ENCODE data around the gene HTT.

The HTT gene

GRCh38 chr4:3179126-3179706 is 104.7 kb downstream of the HTT start:
- no peak overlapping the region for H3K4me2 ChIP-seq (ENCODE audit: low read depth, low read length, poor library complexity, severe bottlenecking)
- no peaks in the 10 kb centered on the region for H3K9me2 ChIP-seq (replicated peaks; ENCODE audit: low read depth, low read length)
- H3K27me3 ChIP-seq (ENCODE audit: insufficient read depth, low read length, poor library complexity, severe bottlenecking): no peaks in the 10 kb centered on the region
- H3F3A ChIP-seq (ENCODE audit: low read depth): no peaks in the 10 kb centered on the region
- H3K4me1 ChIP-seq (ENCODE audit: insufficient read depth, low read length, poor library complexity, severe bottlenecking): no peaks in the 10 kb centered on the region
- no peaks in the 10 kb centered on the region for H3K79me2 ChIP-seq (ENCODE audit: insufficient read depth, low read length)
- peaks cover 90% of the 10 kb centered on the region; the same call in 1 of the 2 replicates for H3K36me3 ChIP-seq (ENCODE audit: insufficient read depth, low read length)
- H3K4me3 ChIP-seq (ENCODE audit: low read length, poor library complexity, severe bottlenecking): no peak overlapping the region
- H3K9ac ChIP-seq (ENCODE audit: low read depth, low read length, poor library complexity, severe bottlenecking): no peak overlapping the region
- H4K20me1 ChIP-seq (ENCODE audit: insufficient read depth, low read length, poor library complexity, severe bottlenecking): no peaks in the 10 kb centered on the region
- H3K9me3 ChIP-seq (ENCODE audit: insufficient read depth, low read depth, low read length): no peaks in the 10 kb centered on the region
- TF ChIP-seq CTCF (conservative IDR thresholded peaks at IDR 0.05; ENCODE audit: low read length): no peak
- no peak for TF ChIP-seq EZH2phosphoT487 (IDR thresholded peaks at IDR 0.05; ENCODE audit: borderline replicate concordance)
- H2AFZ ChIP-seq (ENCODE audit: low read length): no peak overlapping the region

- Histone ChIP-seq H3K36me3 (ENCODE audit: insufficient read depth, low read length) (peaks cover 78% of the 10 kb centered on the region; the same call in 1 of the 2 replicates), H4K20me1 (ENCODE audit: insufficient read depth, low read length, poor library complexity, severe bottlenecking) (no peaks in the 10 kb centered on the region), H3K9ac (ENCODE audit: low read depth, low read length, poor library complexity, severe bottlenecking) (no peak overlapping the region)
These were observed 108.5 kb downstream of the HTT start for GRCh38 chr4:3183008-3183407.

GRCh38 chr4:3184725-3185124 is 110.2 kb downstream of the HTT start:
- no peak overlapping the region for H3K4me2 ChIP-seq (ENCODE audit: low read depth, low read length, poor library complexity, severe bottlenecking)
- no peak overlapping the region for H3K4me3 ChIP-seq (ENCODE audit: low read length, poor library complexity, severe bottlenecking)
- no peaks in the 10 kb centered on the region for H3K4me1 ChIP-seq (ENCODE audit: insufficient read depth, low read length, poor library complexity, severe bottlenecking)
- no peak overlapping the region for H3K9ac ChIP-seq (ENCODE audit: low read depth, low read length, poor library complexity, severe bottlenecking)
- no peak for TF ChIP-seq EZH2phosphoT487 (IDR thresholded peaks at IDR 0.05; ENCODE audit: borderline replicate concordance)
- no peak for TF ChIP-seq CTCF (conservative IDR thresholded peaks at IDR 0.05; ENCODE audit: low read length)
- H3F3A ChIP-seq (ENCODE audit: low read depth): no peaks in the 10 kb centered on the region
- no peaks in the 10 kb centered on the region for H3K9me3 ChIP-seq (ENCODE audit: insufficient read depth, low read depth, low read length)
- no peaks in the 10 kb centered on the region for H3K9me2 ChIP-seq (replicated peaks; ENCODE audit: low read depth, low read length)
- H2AFZ ChIP-seq (ENCODE audit: low read length): no peak overlapping the region
- H3K79me2 ChIP-seq (ENCODE audit: insufficient read depth, low read length): no peaks in the 10 kb centered on the region
- no peaks in the 10 kb centered on the region for H4K20me1 ChIP-seq (ENCODE audit: insufficient read depth, low read length, poor library complexity, severe bottlenecking)
- H3K27me3 ChIP-seq (ENCODE audit: insufficient read depth, low read length, poor library complexity, severe bottlenecking): no peaks in the 10 kb centered on the region
- peaks cover 78% of the 10 kb centered on the region; the same call in 1 of the 2 replicates for H3K36me3 ChIP-seq (ENCODE audit: insufficient read depth, low read length)

More at GRCh38 chr4:3183008-3183407, 108.5 kb downstream of the HTT start:
- no peak overlapping the region for H2AFZ ChIP-seq (ENCODE audit: low read length)
- H3K79me2 ChIP-seq (ENCODE audit: insufficient read depth, low read length): no peaks in the 10 kb centered on the region
- no peaks in the 10 kb centered on the region for H3F3A ChIP-seq (ENCODE audit: low read depth)
- H3K4me1 ChIP-seq (ENCODE audit: insufficient read depth, low read length, poor library complexity, severe bottlenecking): no peaks in the 10 kb centered on the region
- no peaks in the 10 kb centered on the region for H3K9me2 ChIP-seq (replicated peaks; ENCODE audit: low read depth, low read length)
- no peaks in the 10 kb centered on the region for H3K27me3 ChIP-seq (ENCODE audit: insufficient read depth, low read length, poor library complexity, severe bottlenecking)
- H3K9me3 ChIP-seq (ENCODE audit: insufficient read depth, low read depth, low read length): no peaks in the 10 kb centered on the region
- no peak overlapping the region for H3K4me2 ChIP-seq (ENCODE audit: low read depth, low read length, poor library complexity, severe bottlenecking)
- H3K4me3 ChIP-seq (ENCODE audit: low read length, poor library complexity, severe bottlenecking): no peak overlapping the region
- TF ChIP-seq CTCF (conservative IDR thresholded peaks at IDR 0.05; ENCODE audit: low read length) (no peak), EZH2phosphoT487 (IDR thresholded peaks at IDR 0.05; ENCODE audit: borderline replicate concordance) (no peak)

Measured in Loucy (cell line).